OCI-LY3 (cell line): ENCODE results near the gene TLN1.

ENCODE experiments used
- H2AFZ ChIP-seq: fragments of 200-600, 300-600 bp; shearing (Covaris generic); 2 replicates; pipeline ENCODE4 v1.6.0; 2014; ENCODE audit warnings: antibody characterized with exemption, low read depth, low read length
- H3K27ac ChIP-seq: fragments of 200-600, 300-600 bp; sonication (generic); 2 replicates; pipeline ENCODE4 v1.5.1; 2014; ENCODE audit warnings: mild to moderate bottlenecking, low read length, moderate library complexity, mixed read lengths
- H3K27me3 ChIP-seq: fragments of 200-600, 300-600 bp; sonication (generic); 2 replicates; pipeline ENCODE4 v1.6.1; 2014; ENCODE audit warnings: low read depth, low read length, mixed read lengths
- H3K36me3 ChIP-seq: fragments of 200-600, 300-600 bp; sonication (generic); replicated peaks from 2 replicates; pipeline ENCODE3; 2014; ENCODE audit warnings: low read depth, low read length, mixed read lengths
- H3K4me1 ChIP-seq: fragments of 300-600, 200-600 bp; sonication (generic); 2 replicates; pipeline ENCODE4 v1.6.1; 2014; ENCODE audit warnings: low read length, mixed read lengths
- H3K4me2 ChIP-seq: fragments of 200-600, 300-600 bp; sonication (generic); 2 replicates; pipeline ENCODE4 v1.6.1; 2014; ENCODE audit warnings: low read length, mixed read lengths
- H3K4me3 ChIP-seq: fragments of 300-600, 200-600 bp; sonication (generic); 2 replicates; pipeline ENCODE4 v1.5.1; 2014; ENCODE audit warnings: antibody characterized with exemption, mild to moderate bottlenecking, low read length, moderate library complexity
- H3K79me2 ChIP-seq: fragments of 300-600, 200-600 bp; shearing (Covaris generic); 2 replicates; pipeline ENCODE4 v1.6.1; 2014; ENCODE audit warnings: mild to moderate bottlenecking, low read length, mixed read lengths
- H3K9ac ChIP-seq: fragments of 300-600, 200-600 bp; shearing (Covaris generic); 2 replicates; pipeline ENCODE4 v1.6.0; 2014; ENCODE audit warnings: mild to moderate bottlenecking, low read length, moderate library complexity
- H3K9me3 ChIP-seq: fragments of 200-600, 300-600 bp; shearing (Covaris generic); 2 replicates; pipeline ENCODE4 v1.6.1; 2014; ENCODE audit warnings: low read length, mixed read lengths; ENCODE audit not compliant: insufficient read depth
- H4K20me1 ChIP-seq: fragments of 200-600, 300-600 bp; sonication (generic); 2 replicates; pipeline ENCODE4 v1.6.1; 2016; ENCODE audit warnings: low read length, mixed read lengths; ENCODE audit not compliant: insufficient read depth
- EZH2phosphoT487 ChIP-seq: fragments of 200-600 bp; shearing (Covaris generic); IDR thresholded peaks from 2 replicates; pipeline ENCODE4 v1.6.1; 2018; ENCODE audit warnings: antibody characterized with exemption, mixed run types, low read depth
- TF ChIP-seq, protein P1 (sequence below): fragments of 200-600, 300-600 bp; sonication (generic); IDR thresholded peaks from 2 replicates; pipeline ENCODE4 v1.5.1; 2014; ENCODE audit warnings: antibody characterized with exemption, low read length, low read depth

Gene TLN1

DNA sequence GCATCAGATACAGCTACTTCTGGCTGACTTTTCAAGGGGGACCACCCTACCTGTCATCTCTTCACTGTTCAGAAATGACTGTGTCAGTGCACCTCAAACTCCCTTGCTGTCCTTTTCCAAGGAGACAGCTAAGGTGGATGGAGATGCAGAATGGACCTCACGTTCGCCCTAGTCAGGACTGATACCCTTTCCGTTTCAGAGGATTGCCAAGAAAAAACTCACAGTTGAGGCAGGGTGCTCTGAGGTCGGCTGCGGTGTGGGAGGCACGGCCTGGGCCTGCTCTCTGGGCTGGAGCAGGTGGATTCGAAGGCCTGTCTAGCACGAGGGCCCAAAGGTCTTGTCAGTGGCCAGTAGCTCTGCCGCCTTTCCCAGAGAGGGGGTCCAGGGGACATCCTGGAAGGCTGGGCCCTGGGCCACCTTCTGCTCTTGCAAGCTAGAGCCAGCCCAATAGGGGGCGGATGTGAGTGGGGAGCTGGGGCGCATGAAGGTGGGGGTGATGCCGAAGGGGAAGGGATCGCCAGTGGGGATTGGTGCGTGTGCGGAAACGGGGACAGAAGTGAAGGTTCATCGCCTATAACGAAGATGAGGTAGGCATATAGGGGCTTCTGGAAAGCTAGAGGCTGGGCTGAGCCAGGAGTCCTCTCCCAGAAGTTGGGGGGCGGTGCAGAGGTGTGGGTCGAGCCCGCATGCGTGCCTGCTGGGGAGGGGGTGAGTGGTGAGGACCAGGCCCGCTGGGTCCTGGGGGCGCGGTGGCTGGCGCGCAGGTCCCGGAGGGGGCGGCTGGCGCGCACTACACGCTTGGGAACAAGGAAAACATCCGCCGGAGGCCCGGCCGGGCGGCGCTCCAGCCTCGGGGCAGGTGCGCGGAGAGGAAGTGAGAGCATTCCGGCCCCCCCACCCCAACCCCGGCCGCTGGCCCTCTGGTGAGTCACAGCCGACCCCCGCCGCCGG is 24.6 kb upstream of the TLN1 start:
- peak overlapping the region; percentile 86 for H3K4me3 ChIP-seq
- no peaks in the 10 kb centered on the region for H4K20me1 ChIP-seq
- peaks cover 14% of the 10 kb centered on the region for H3K36me3 ChIP-seq
- H2AFZ ChIP-seq: no peak overlapping the region
- H3K9me3 ChIP-seq: no peaks in the 10 kb centered on the region
- H3K4me1 ChIP-seq: peaks cover 34% of the 10 kb centered on the region
- H3K4me2 ChIP-seq: peak overlapping the region; percentile 84
- peak overlapping the region; percentile 94 for H3K27ac ChIP-seq
- H3K79me2 ChIP-seq: peaks cover 32% of the 10 kb centered on the region
- peak overlapping the region; percentile 94 for H3K9ac ChIP-seq
- TF ChIP-seq, protein P1, sequence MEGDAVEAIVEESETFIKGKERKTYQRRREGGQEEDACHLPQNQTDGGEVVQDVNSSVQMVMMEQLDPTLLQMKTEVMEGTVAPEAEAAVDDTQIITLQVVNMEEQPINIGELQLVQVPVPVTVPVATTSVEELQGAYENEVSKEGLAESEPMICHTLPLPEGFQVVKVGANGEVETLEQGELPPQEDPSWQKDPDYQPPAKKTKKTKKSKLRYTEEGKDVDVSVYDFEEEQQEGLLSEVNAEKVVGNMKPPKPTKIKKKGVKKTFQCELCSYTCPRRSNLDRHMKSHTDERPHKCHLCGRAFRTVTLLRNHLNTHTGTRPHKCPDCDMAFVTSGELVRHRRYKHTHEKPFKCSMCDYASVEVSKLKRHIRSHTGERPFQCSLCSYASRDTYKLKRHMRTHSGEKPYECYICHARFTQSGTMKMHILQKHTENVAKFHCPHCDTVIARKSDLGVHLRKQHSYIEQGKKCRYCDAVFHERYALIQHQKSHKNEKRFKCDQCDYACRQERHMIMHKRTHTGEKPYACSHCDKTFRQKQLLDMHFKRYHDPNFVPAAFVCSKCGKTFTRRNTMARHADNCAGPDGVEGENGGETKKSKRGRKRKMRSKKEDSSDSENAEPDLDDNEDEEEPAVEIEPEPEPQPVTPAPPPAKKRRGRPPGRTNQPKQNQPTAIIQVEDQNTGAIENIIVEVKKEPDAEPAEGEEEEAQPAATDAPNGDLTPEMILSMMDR: peak; percentile 70
- TF ChIP-seq EZH2phosphoT487: no peak
- no peaks in the 10 kb centered on the region for H3K27me3 ChIP-seq

DNA sequence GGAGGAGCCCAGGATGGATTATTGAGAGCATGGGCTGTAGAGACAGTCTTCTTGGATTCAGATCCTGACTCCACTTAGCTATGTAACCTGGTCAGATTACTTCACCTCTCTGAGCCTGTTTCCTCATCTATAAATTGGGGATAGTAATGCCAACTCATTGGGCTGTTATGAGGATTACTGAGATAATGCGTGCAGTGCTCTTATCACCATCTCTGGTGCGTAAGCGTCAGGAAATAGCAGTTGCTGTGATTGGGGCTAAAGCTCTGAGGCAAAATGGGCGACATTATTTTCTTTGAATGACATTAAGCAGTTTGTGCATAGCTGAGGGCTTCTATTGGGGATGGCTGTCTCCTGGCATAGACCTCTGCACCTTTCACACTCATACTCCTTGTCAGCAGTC is 23.1 kb upstream of the TLN1 start:
- peaks cover 26% of the 10 kb centered on the region for H3K79me2 ChIP-seq
- peaks cover 12% of the 10 kb centered on the region for H3K36me3 ChIP-seq
- no peaks in the 10 kb centered on the region for H3K27me3 ChIP-seq
- peaks cover 39% of the 10 kb centered on the region for H3K4me1 ChIP-seq
- H3K4me3 ChIP-seq: no peak overlapping the region
- H3K9me3 ChIP-seq: no peaks in the 10 kb centered on the region
- no peak overlapping the region for H3K9ac ChIP-seq
- no peaks in the 10 kb centered on the region for H4K20me1 ChIP-seq
- no peak overlapping the region for H3K27ac ChIP-seq
- no peak overlapping the region for H3K4me2 ChIP-seq
- TF ChIP-seq EZH2phosphoT487: no peak
- TF ChIP-seq, protein P1: no peak
- H2AFZ ChIP-seq: no peak overlapping the region

GRCh38 chr9:35754264-35754663 is 22.3 kb upstream of the TLN1 start, which contains the start of gene MSMP:
MSMP (minus strand) TSS chr9:35754276; CDS start chr9:35754129, 147 bp downstream.
- TF ChIP-seq EZH2phosphoT487: no peak
- TF ChIP-seq, protein P1: no peak
- H3K4me2 ChIP-seq: no peak within 1 kb of the TSS
- peaks cover 33% of the 10 kb centered on the region for H3K79me2 ChIP-seq
- H3K9ac ChIP-seq: no peak within 1 kb of the TSS
- no peaks in the 10 kb centered on the region for H3K27me3 ChIP-seq
- no peak within 1 kb of the TSS for H3K4me3 ChIP-seq
- no peak within 1 kb of the TSS for H2AFZ ChIP-seq
- no peak within 1 kb of the TSS for H3K27ac ChIP-seq
- no peaks in the 10 kb centered on the region for H3K9me3 ChIP-seq
- H3K4me1 ChIP-seq: peaks cover 35% of the 10 kb centered on the region
- H3K36me3 ChIP-seq: peaks cover 12% of the 10 kb centered on the region
- H4K20me1 ChIP-seq: no peaks in the 10 kb centered on the region

DNA sequence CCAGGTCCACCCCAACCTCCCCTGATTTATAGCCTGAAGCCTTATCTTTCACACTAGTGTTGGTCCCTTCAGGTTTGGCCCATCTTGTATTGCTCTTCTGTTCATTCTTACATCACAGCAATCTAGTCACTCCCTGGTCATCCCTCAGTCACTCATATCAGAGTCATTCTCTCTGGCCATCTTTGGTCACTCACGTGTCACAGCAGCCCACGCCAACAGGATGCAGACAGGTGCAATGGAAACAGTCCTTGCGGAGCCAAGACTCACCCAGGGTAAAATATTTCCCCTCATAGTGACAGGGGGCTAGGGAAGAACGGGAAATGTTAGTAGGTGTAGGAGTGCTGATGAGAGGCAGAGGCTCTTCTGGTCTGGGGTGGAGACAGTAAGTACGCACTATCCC is 21.5 kb upstream of the TLN1 start:
- Histone ChIP-seq H3K36me3 (peaks cover 12% of the 10 kb centered on the region), H2AFZ (no peak overlapping the region), H4K20me1 (0 out of 2 replicates have a peak, but pooled peaks cover under 1% of the 10 kb centered on the region), H3K4me1 (peaks cover 27% of the 10 kb centered on the region), H3K4me3 (no peak overlapping the region), H3K9ac (no peak overlapping the region), H3K27me3 (no peaks in the 10 kb centered on the region), H3K79me2 (peaks cover 30% of the 10 kb centered on the region), H3K27ac (no peak overlapping the region), H3K9me3 (no peaks in the 10 kb centered on the region), H3K4me2 (no peak overlapping the region)
- TF ChIP-seq EZH2phosphoT487: no peak
